ENCODE data around the gene CCNH.

Gene CCNH

GRCh38 chr5:87398981-87399614, 13.6 kb downstream of the CCNH start:
- no peak for DNase-seq (ENCODE audit: low read depth)
- TF ChIP-seq MYC (IDR thresholded peaks at IDR 0.05; ENCODE audit: low read depth, low read length) = no peak
- TF ChIP-seq CTCF (IDR thresholded peaks at IDR 0.05; ENCODE audit: low read depth, low read length) = no peak
- TF ChIP-seq MAX (IDR thresholded peaks at IDR 0.05; ENCODE audit: low read depth, low read length) = no peak
- no peak overlapping the region for H3K4me3 ChIP-seq (ENCODE audit: low read depth, low read length)

- DNase-seq (ENCODE audit: low read depth) = no peak
- no peak overlapping the region for H3K4me3 ChIP-seq (ENCODE audit: low read depth, low read length)
- TF ChIP-seq MYC (IDR thresholded peaks at IDR 0.05; ENCODE audit: low read depth, low read length) (no peak), POLR2A (IDR thresholded peaks at IDR 0.05; ENCODE audit: extremely low read depth, insufficient read length) (no peak), MAX (IDR thresholded peaks at IDR 0.05; ENCODE audit: low read depth, low read length) (no peak), CTCF (IDR thresholded peaks at IDR 0.05; ENCODE audit: low read depth, low read length) (no peak)
These were observed 18.1 kb downstream of the CCNH start for GRCh38 chr5:87394411-87395165.

GRCh38 chr5:87393331-87393730, 19.4 kb downstream of the CCNH start:
- H3K4me3 ChIP-seq (ENCODE audit: low read depth, low read length) = no peak overlapping the region
- DNase-seq (ENCODE audit: low read depth) = no peak
- TF ChIP-seq MYC (IDR thresholded peaks at IDR 0.05; ENCODE audit: low read depth, low read length) = no peak
- no peak for TF ChIP-seq POLR2A (IDR thresholded peaks at IDR 0.05; ENCODE audit: extremely low read depth, insufficient read length)
- no peak for TF ChIP-seq MAX (IDR thresholded peaks at IDR 0.05; ENCODE audit: low read depth, low read length)
- TF ChIP-seq CTCF (IDR thresholded peaks at IDR 0.05; ENCODE audit: low read depth, low read length) = no peak

GRCh38 chr5:87392801-87393200, 19.9 kb downstream of the CCNH start:
- no peak for TF ChIP-seq MAX (IDR thresholded peaks at IDR 0.05; ENCODE audit: low read depth, low read length)
- TF ChIP-seq POLR2A (IDR thresholded peaks at IDR 0.05; ENCODE audit: extremely low read depth, insufficient read length) = no peak
- TF ChIP-seq MYC (IDR thresholded peaks at IDR 0.05; ENCODE audit: low read depth, low read length) = no peak
- no peak for TF ChIP-seq CTCF (IDR thresholded peaks at IDR 0.05; ENCODE audit: low read depth, low read length)
- DNase-seq (ENCODE audit: low read depth) = no peak
- no peak overlapping the region for H3K4me3 ChIP-seq (ENCODE audit: low read depth, low read length)

GRCh38 chr5:87392170-87392569, 20.6 kb downstream of the CCNH start:
- TF ChIP-seq CTCF (IDR thresholded peaks at IDR 0.05; ENCODE audit: low read depth, low read length) = no peak
- no peak for TF ChIP-seq MAX (IDR thresholded peaks at IDR 0.05; ENCODE audit: low read depth, low read length)
- TF ChIP-seq POLR2A (IDR thresholded peaks at IDR 0.05; ENCODE audit: extremely low read depth, insufficient read length) = no peak
- TF ChIP-seq MYC (IDR thresholded peaks at IDR 0.05; ENCODE audit: low read depth, low read length) = no peak
- DNase-seq (ENCODE audit: low read depth) = no peak

More at GRCh38 chr5:87392170-87392569, 20.6 kb downstream of the CCNH start:
- no peak overlapping the region for H3K4me3 ChIP-seq (ENCODE audit: low read depth, low read length)
